ENCODE data around the gene PHF21A.

Gene PHF21A

DNA sequence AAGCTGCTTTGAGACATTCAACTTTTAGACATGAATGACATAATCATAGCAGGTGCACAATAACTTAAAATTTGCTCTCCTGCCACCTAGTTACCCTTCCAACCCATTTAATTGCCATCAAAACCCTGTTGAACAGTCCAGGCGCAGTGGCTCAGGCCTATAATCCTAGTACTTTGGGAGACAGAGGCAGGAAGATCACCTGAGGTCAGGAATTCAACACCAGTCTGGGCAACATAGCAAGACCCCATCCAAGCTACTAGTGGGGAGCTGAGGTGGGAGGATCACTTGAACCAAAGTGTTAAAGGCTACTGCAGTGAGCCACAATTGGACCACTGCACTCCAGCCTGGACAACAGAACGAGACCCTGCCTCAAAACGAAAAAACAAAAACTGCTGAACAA is 4.0 kb upstream of the PHF21A start:
- TF ChIP-seq, protein P1, sequence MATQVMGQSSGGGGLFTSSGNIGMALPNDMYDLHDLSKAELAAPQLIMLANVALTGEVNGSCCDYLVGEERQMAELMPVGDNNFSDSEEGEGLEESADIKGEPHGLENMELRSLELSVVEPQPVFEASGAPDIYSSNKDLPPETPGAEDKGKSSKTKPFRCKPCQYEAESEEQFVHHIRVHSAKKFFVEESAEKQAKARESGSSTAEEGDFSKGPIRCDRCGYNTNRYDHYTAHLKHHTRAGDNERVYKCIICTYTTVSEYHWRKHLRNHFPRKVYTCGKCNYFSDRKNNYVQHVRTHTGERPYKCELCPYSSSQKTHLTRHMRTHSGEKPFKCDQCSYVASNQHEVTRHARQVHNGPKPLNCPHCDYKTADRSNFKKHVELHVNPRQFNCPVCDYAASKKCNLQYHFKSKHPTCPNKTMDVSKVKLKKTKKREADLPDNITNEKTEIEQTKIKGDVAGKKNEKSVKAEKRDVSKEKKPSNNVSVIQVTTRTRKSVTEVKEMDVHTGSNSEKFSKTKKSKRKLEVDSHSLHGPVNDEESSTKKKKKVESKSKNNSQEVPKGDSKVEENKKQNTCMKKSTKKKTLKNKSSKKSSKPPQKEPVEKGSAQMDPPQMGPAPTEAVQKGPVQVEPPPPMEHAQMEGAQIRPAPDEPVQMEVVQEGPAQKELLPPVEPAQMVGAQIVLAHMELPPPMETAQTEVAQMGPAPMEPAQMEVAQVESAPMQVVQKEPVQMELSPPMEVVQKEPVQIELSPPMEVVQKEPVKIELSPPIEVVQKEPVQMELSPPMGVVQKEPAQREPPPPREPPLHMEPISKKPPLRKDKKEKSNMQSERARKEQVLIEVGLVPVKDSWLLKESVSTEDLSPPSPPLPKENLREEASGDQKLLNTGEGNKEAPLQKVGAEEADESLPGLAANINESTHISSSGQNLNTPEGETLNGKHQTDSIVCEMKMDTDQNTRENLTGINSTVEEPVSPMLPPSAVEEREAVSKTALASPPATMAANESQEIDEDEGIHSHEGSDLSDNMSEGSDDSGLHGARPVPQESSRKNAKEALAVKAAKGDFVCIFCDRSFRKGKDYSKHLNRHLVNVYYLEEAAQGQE (IDR thresholded peaks at IDR 0.05; ENCODE audit: insufficient read depth in 1 of 2, low read depth in 2 of 2, low read length in 2 of 2), result no peak
- TF ChIP-seq POLR2AphosphoS5 (IDR thresholded peaks at IDR 0.05; ENCODE audit: low read depth, low read length) (no peak), FOXP2 (optimal IDR thresholded peaks at IDR 0.05; ENCODE audit: borderline replicate concordance, extremely low read depth, extremely low read length, insufficient read depth) (no peak), TAF1 (IDR thresholded peaks at IDR 0.05; ENCODE audit: borderline replicate concordance, insufficient read depth, low read length) (no peak)

- TF ChIP-seq SIN3A (IDR thresholded peaks at IDR 0.05; ENCODE audit: borderline replicate concordance, insufficient read depth, low read length), result no peak
- no peak for TF ChIP-seq POLR2AphosphoS5 (IDR thresholded peaks at IDR 0.05; ENCODE audit: low read depth, low read length)
- TF ChIP-seq, protein P1 (IDR thresholded peaks at IDR 0.05; ENCODE audit: insufficient read depth in 1 of 2, low read depth in 2 of 2, low read length in 2 of 2), result no peak
- no peak for TF ChIP-seq TAF1 (IDR thresholded peaks at IDR 0.05; ENCODE audit: borderline replicate concordance, insufficient read depth, low read length)
- TF ChIP-seq FOXP2 (optimal IDR thresholded peaks at IDR 0.05; ENCODE audit: borderline replicate concordance, extremely low read depth, extremely low read length, insufficient read depth), result no peak
Measured at GRCh38 chr11:46122945-46123715, 1.9 kb upstream of the PHF21A start.

DNA sequence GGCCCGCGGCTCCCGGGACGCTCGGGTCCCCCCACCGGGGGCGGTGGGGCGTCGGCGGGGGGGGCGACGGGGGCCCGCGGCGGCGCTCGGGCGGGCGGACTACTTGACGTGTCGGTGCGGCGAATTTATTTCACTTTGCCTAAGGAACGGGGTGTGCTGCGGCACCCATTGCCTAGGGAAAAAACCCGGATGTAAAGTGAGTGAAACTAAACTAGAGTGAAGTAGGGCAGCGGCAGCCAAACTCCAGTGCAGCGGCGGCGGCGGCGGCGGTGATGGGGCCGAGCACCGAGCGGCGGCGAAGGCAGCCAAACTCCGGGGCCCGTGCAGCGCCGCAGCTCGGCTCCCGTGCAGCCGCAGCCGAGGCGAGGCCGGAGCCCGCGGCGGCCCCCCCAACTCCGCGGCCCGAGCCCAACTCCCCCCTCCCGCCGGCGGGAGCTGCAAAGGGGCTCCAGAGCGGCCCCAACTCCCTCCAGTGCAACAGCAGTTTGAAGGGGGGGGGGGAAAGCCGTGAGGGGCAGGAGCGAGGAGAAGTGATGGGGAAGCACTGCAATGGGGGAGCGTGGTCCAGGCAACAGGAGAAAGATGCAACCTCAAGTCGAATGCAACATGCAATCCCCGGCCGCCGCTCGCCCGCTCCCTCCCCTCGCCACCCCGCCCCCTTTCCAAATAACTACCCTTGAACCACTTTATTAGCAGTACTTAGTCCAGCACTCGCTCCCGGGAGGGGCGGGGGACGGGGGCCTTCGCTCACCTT is 647 bp upstream of the PHF21A start:
- TF ChIP-seq, protein P1 (IDR thresholded peaks at IDR 0.05; ENCODE audit: insufficient read depth in 1 of 2, low read depth in 2 of 2, low read length in 2 of 2), result peak in 1 of 2 experiments; percentile 10; a peak in 1 of 4 replicates
- TF ChIP-seq SIN3A (IDR thresholded peaks at IDR 0.05; ENCODE audit: borderline replicate concordance, insufficient read depth, low read length) (0 out of 2 replicates have a peak, but pooled peaks have one; percentile 18), TAF1 (IDR thresholded peaks at IDR 0.05; ENCODE audit: borderline replicate concordance, insufficient read depth, low read length) (no peak), POLR2AphosphoS5 (IDR thresholded peaks at IDR 0.05; ENCODE audit: low read depth, low read length) (peak; percentile 64), FOXP2 (optimal IDR thresholded peaks at IDR 0.05; ENCODE audit: borderline replicate concordance, extremely low read depth, extremely low read length, insufficient read depth) (no peak)

- peak; percentile 64; the same call in 1 of the 2 replicates for TF ChIP-seq SIN3A (IDR thresholded peaks at IDR 0.05; ENCODE audit: borderline replicate concordance, insufficient read depth, low read length)
- peak; percentile 86 for TF ChIP-seq POLR2AphosphoS5 (IDR thresholded peaks at IDR 0.05; ENCODE audit: low read depth, low read length)
- no peak for TF ChIP-seq FOXP2 (optimal IDR thresholded peaks at IDR 0.05; ENCODE audit: borderline replicate concordance, extremely low read depth, extremely low read length, insufficient read depth)
- TF ChIP-seq, protein P1 (IDR thresholded peaks at IDR 0.05; ENCODE audit: insufficient read depth in 1 of 2, low read depth in 2 of 2, low read length in 2 of 2), result 0 out of 4 replicates have a peak, but pooled peaks of 1 of the 2 experiments have one; percentile 17
- peak; percentile 80; the same call in 1 of the 2 replicates for TF ChIP-seq TAF1 (IDR thresholded peaks at IDR 0.05; ENCODE audit: borderline replicate concordance, insufficient read depth, low read length)
Measured at GRCh38 chr11:46120346-46121300, 631 bp downstream of the PHF21A start.

Data from PFSK-1 (cell line).